Mesenchymal stem cell (in vitro differentiated cells and primary cell): ENCODE measurements around the gene ANO6.
A peak's percentile ranks its signal among the peaks of the same experiment; 100 is the strongest.

Experiments used
- DNase-seq: peaks from one replicate; pipeline ENCODE4 v3.0.0-alpha.2; 2013
- H2AFZ ChIP-seq: one replicate; pipeline ENCODE4 v1.6.1; 2013; ENCODE audit warnings: low read depth, mild to moderate bottlenecking, control low read depth, inconsistent platforms, low read length, moderate library complexity
- H2AK5ac ChIP-seq: 2 replicates; pipeline ENCODE4 v1.6.1; 2013; ENCODE audit warnings: low read length, moderate library complexity, mild to moderate bottlenecking, inconsistent platforms; ENCODE audit not compliant: severe bottlenecking
- H2BK120ac ChIP-seq: one replicate; pipeline ENCODE4 v1.6.1; 2013; ENCODE audit warnings: low read depth, mild to moderate bottlenecking, inconsistent platforms, low read length, moderate library complexity
- H2BK12ac ChIP-seq, 2 experiments: one replicate each; pipeline ENCODE4 v1.6.1; 2013; ENCODE audit warnings: inconsistent platforms in 2 of 2, low read length in 2 of 2, mild to moderate bottlenecking in 2 of 2, moderate library complexity in 2 of 2, control low read depth in 1 of 2
- H2BK15ac ChIP-seq: one replicate; pipeline ENCODE4 v1.6.1; 2013; ENCODE audit warnings: mild to moderate bottlenecking, low read depth, inconsistent platforms; ENCODE audit not compliant: poor library complexity, severe bottlenecking
- H2BK5ac ChIP-seq: 2 replicates; pipeline ENCODE4 v1.6.1; 2013; ENCODE audit warnings: low read depth, mild to moderate bottlenecking, low read length, control low read depth, inconsistent platforms; ENCODE audit not compliant: poor library complexity, severe bottlenecking
- H3K14ac ChIP-seq, 2 experiments: one replicate each; pipeline ENCODE4 v1.6.1; 2013; ENCODE audit warnings: inconsistent platforms in 2 of 2, low read length in 2 of 2, control low read depth in 1 of 2, mild to moderate bottlenecking in 1 of 2, moderate library complexity in 1 of 2
- H3K18ac ChIP-seq, 2 experiments: one replicate each; pipeline ENCODE4 v1.6.1; 2013; ENCODE audit warnings: inconsistent platforms in 2 of 2, low read length in 2 of 2, control low read depth in 1 of 2, low read depth in 1 of 2, mild to moderate bottlenecking in 1 of 2
- H3K23ac ChIP-seq, 2 experiments: one replicate each; pipeline ENCODE4 v1.6.1; 2013; ENCODE audit warnings: inconsistent platforms in 2 of 2, low read length in 2 of 2, mild to moderate bottlenecking in 2 of 2, moderate library complexity in 2 of 2, control low read depth in 1 of 2
- H3K27ac ChIP-seq: 2 replicates; pipeline ENCODE4 v1.5.1; 2013; ENCODE audit warnings: mild to moderate bottlenecking, moderate library complexity, low read length, control low read depth, inconsistent platforms; ENCODE audit not compliant: poor library complexity, severe bottlenecking
- H3K27me3 ChIP-seq, 2 experiments: 2 replicates each; pipeline versions ENCODE4 v1.6.1 to v1.7.0; 2013; ENCODE audit warnings: low read length in 2 of 2, mild to moderate bottlenecking in 2 of 2, moderate library complexity in 2 of 2, control low read depth in 1 of 2, inconsistent platforms in 1 of 2; ENCODE audit not compliant: control insufficient read depth in 1 of 2, insufficient read depth in 1 of 2
- H3K36me3 ChIP-seq, 2 experiments: 2 replicates each; pipeline versions ENCODE4 v1.6.1 to v1.7.0; 2013; ENCODE audit warnings: low read length in 2 of 2, control low read depth in 1 of 2, inconsistent platforms in 1 of 2, low read depth in 1 of 2, mild to moderate bottlenecking in 1 of 2; ENCODE audit not compliant: insufficient read depth in 2 of 2, control insufficient read depth in 1 of 2
- H3K4ac ChIP-seq, 2 experiments: one replicate each; pipeline ENCODE4 v1.6.1; 2013; ENCODE audit warnings: inconsistent platforms in 2 of 2, low read length in 2 of 2, mild to moderate bottlenecking in 2 of 2, moderate library complexity in 2 of 2, control low read depth in 1 of 2, low read depth in 1 of 2
- H3K4me1 ChIP-seq: 2 replicates; pipeline ENCODE4 v1.6.1; 2013; ENCODE audit warnings: low read depth, low read length, control low read depth; ENCODE audit not compliant: control insufficient read depth, insufficient read depth
- H3K4me2 ChIP-seq: 2 replicates; pipeline ENCODE4 v1.6.1; 2013; ENCODE audit warnings: low read length, mild to moderate bottlenecking, inconsistent platforms; ENCODE audit not compliant: poor library complexity, severe bottlenecking
- H3K4me3 ChIP-seq, 2 experiments: 2 replicates each; pipeline versions ENCODE4 v1.5.1 to v1.7.0; 2013; ENCODE audit warnings: low read length in 2 of 2, mild to moderate bottlenecking in 2 of 2, control low read depth in 1 of 2, low read depth in 1 of 2; ENCODE audit not compliant: insufficient read depth in 1 of 2
- H3K79me1 ChIP-seq: replicated peaks from 2 replicates; pipeline ENCODE4 v1.6.1; 2013; ENCODE audit warnings: mild to moderate bottlenecking, control low read depth, low read length, inconsistent platforms; ENCODE audit not compliant: poor library complexity, severe bottlenecking
- H3K9ac ChIP-seq: 2 replicates; pipeline ENCODE4 v1.7.0; 2013; ENCODE audit warnings: mild to moderate bottlenecking, low read length, moderate library complexity
- H3K9me3 ChIP-seq: 2 replicates; pipeline ENCODE4 v1.7.0; 2013; ENCODE audit warnings: mild to moderate bottlenecking, low read length; ENCODE audit not compliant: control insufficient read depth
- H4K8ac ChIP-seq: one replicate; pipeline ENCODE4 v1.6.1; 2013; ENCODE audit warnings: inconsistent platforms, mild to moderate bottlenecking, low read length, moderate library complexity
- H4K91ac ChIP-seq: one replicate; pipeline ENCODE4 v1.6.1; 2013; ENCODE audit warnings: mild to moderate bottlenecking, low read length, inconsistent platforms
- WGBS: methylation state at CpG from one replicate; pipeline ENCODE4 v1.1.7; 2013; ENCODE audit warnings: mixed read lengths; 5-methylcytosine and 5-hydroxymethylcytosine counted together

ANO6 gene

GRCh38 chr12:45350861-45351260, 135.0 kb downstream of the ANO6 start:
- Histone ChIP-seq H3K36me3 (peaks cover 16 to 72% of the 10 kb centered on the region in 2 experiments), H3K23ac (no peak overlapping the region), H3K9me3 (no peaks in the 10 kb centered on the region), H4K91ac (no peak overlapping the region), H3K4me3 (no peak overlapping the region), H2BK12ac (no peak overlapping the region), H3K4me2 (no peak overlapping the region), H2BK5ac (no peak overlapping the region), H3K27me3 (no peaks in the 10 kb centered on the region), H3K14ac (no peak overlapping the region), H3K79me1 (peaks cover 10% of the 10 kb centered on the region), H2AK5ac (no peak overlapping the region), H3K18ac (no peak overlapping the region), H2BK15ac (no peak overlapping the region), H3K27ac (no peak overlapping the region), H3K4ac (no peak overlapping the region), H2BK120ac (no peak overlapping the region), H4K8ac (peak overlapping the region; percentile 7), H3K4me1 (peaks cover 5% of the 10 kb centered on the region), H3K9ac (no peak overlapping the region), H2AFZ (no peak overlapping the region)
- WGBS, result 65% methylated on average over 1 of the region's 3 CpGs
- no peak for DNase-seq

GRCh38 chr12:45351921-45352670, 136.2 kb downstream of the ANO6 start:
- no peak overlapping the region for H3K18ac ChIP-seq
- H3K9ac ChIP-seq, result no peak overlapping the region
- no peak overlapping the region for H2AFZ ChIP-seq
- no peak overlapping the region for H3K23ac ChIP-seq
- H3K36me3 ChIP-seq, result peaks cover 16 to 71% of the 10 kb centered on the region in 2 experiments
- H3K9me3 ChIP-seq, result no peaks in the 10 kb centered on the region
- no peak overlapping the region for H2AK5ac ChIP-seq
- DNase-seq, result no peak
- H2BK12ac ChIP-seq, result no peak overlapping the region
- no peak overlapping the region for H4K91ac ChIP-seq
- H4K8ac ChIP-seq, result no peak overlapping the region
- no peak overlapping the region for H2BK120ac ChIP-seq
- H3K79me1 ChIP-seq, result peaks cover 9% of the 10 kb centered on the region
- peaks cover 5% of the 10 kb centered on the region for H3K4me1 ChIP-seq
- no peak overlapping the region for H3K14ac ChIP-seq
- WGBS, result 93% methylated on average over 6 of the region's 10 CpGs
- H3K4me2 ChIP-seq, result no peak overlapping the region
- H3K4ac ChIP-seq, result no peak overlapping the region
- H2BK15ac ChIP-seq, result no peak overlapping the region
- H3K27ac ChIP-seq, result no peak overlapping the region
- H3K4me3 ChIP-seq, result no peak overlapping the region
- no peak overlapping the region for H2BK5ac ChIP-seq
- H3K27me3 ChIP-seq, result no peaks in the 10 kb centered on the region

GRCh38 chr12:45353944-45354343, 138.0 kb downstream of the ANO6 start:
- Histone ChIP-seq H3K4ac (no peak overlapping the region), H3K4me2 (no peak overlapping the region), H2BK120ac (no peak overlapping the region), H3K27me3 (no peaks in the 10 kb centered on the region), H3K23ac (no peak overlapping the region), H3K27ac (no peak overlapping the region), H3K4me1 (peaks cover 5% of the 10 kb centered on the region), H3K18ac (no peak overlapping the region), H4K91ac (no peak overlapping the region), H3K79me1 (peaks cover 7% of the 10 kb centered on the region), H2BK15ac (no peak overlapping the region), H2AK5ac (peak overlapping the region; percentile 46), H3K4me3 (no peak overlapping the region), H3K9ac (no peak overlapping the region), H2AFZ (no peak overlapping the region), H3K9me3 (no peaks in the 10 kb centered on the region), H2BK5ac (no peak overlapping the region), H3K36me3 (peaks cover 19 to 54% of the 10 kb centered on the region in 2 experiments), H4K8ac (no peak overlapping the region), H3K14ac (no peak overlapping the region), H2BK12ac (no peak overlapping the region)
- DNase-seq, result no peak
- 94% methylated on average over 2 of the region's 2 CpGs for WGBS

GRCh38 chr12:45354399-45354798, 138.5 kb downstream of the ANO6 start:
- H3K4me1 ChIP-seq, result peaks cover 5% of the 10 kb centered on the region
- H3K9me3 ChIP-seq, result no peaks in the 10 kb centered on the region
- peaks cover 19 to 52% of the 10 kb centered on the region in 2 experiments for H3K36me3 ChIP-seq
- H2BK15ac ChIP-seq, result no peak overlapping the region
- no peak overlapping the region for H2AK5ac ChIP-seq
- no peak overlapping the region for H3K23ac ChIP-seq
- H2BK12ac ChIP-seq, result no peak overlapping the region
- H3K79me1 ChIP-seq, result peaks cover 7% of the 10 kb centered on the region
- H3K18ac ChIP-seq, result no peak overlapping the region
- H4K91ac ChIP-seq, result no peak overlapping the region
- no peaks in the 10 kb centered on the region for H3K27me3 ChIP-seq
- no peak overlapping the region for H2BK120ac ChIP-seq
- H3K14ac ChIP-seq, result no peak overlapping the region
- no peak overlapping the region for H3K9ac ChIP-seq
- no peak overlapping the region for H3K4me2 ChIP-seq
- no peak overlapping the region for H3K4ac ChIP-seq
- no peak overlapping the region for H2BK5ac ChIP-seq
- H2AFZ ChIP-seq, result no peak overlapping the region
- peak overlapping the region; percentile 1 for H3K27ac ChIP-seq
- no peak overlapping the region for H4K8ac ChIP-seq
- DNase-seq, result no peak
- no peak overlapping the region for H3K4me3 ChIP-seq
